ENCODE results near the gene REV1.
"Not testable (repeated sequence)": the region's sequence is repeated elsewhere in the genome, so short reads cannot be mapped to it uniquely, and the experiment has no call there.

Gene REV1

DNA sequence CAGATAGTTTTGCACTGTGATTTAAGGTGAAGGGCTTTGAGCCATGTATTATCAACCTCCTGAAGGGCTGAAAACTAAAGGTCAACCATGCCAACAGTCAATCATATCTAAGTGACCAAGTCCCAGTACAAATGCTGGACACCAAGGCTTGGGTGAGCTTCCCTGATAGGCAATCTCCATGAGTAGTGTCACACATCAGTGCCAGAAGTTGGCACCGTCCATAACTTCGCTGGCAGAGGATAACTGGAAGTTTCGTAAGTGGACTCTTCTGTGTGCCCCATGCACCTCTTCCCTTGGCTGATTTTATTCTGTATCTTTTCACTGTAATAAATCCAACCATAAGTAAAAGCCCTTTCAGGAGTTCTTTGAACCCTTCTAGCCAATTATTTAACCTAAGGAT, 13.2 kb downstream of the REV1 start:
- peaks cover 40% of the 10 kb centered on the region for H4K20me1 ChIP-seq (ENCODE audit: low read depth, low read length)
- H3K36me3 ChIP-seq (ENCODE audit: low read length): no peaks in the 10 kb centered on the region
- H2AFZ ChIP-seq (ENCODE audit: low read depth, low read length, severe bottlenecking): no peak overlapping the region
- peaks cover 100% of the 10 kb centered on the region for H3K79me2 ChIP-seq (ENCODE audit: insufficient read depth, low read length)
- H3K9me3 ChIP-seq (ENCODE audit: insufficient read depth, low read length): no peaks in the 10 kb centered on the region
- TF ChIP-seq EZH2phosphoT487 (conservative IDR thresholded peaks at IDR 0.05; ENCODE audit: low read length): no peak
- TF ChIP-seq, protein P1, sequence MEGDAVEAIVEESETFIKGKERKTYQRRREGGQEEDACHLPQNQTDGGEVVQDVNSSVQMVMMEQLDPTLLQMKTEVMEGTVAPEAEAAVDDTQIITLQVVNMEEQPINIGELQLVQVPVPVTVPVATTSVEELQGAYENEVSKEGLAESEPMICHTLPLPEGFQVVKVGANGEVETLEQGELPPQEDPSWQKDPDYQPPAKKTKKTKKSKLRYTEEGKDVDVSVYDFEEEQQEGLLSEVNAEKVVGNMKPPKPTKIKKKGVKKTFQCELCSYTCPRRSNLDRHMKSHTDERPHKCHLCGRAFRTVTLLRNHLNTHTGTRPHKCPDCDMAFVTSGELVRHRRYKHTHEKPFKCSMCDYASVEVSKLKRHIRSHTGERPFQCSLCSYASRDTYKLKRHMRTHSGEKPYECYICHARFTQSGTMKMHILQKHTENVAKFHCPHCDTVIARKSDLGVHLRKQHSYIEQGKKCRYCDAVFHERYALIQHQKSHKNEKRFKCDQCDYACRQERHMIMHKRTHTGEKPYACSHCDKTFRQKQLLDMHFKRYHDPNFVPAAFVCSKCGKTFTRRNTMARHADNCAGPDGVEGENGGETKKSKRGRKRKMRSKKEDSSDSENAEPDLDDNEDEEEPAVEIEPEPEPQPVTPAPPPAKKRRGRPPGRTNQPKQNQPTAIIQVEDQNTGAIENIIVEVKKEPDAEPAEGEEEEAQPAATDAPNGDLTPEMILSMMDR (IDR thresholded peaks at IDR 0.05; ENCODE audit: insufficient read depth, low read length, poor library complexity, severe bottlenecking): no peak
- H3K27me3 ChIP-seq (ENCODE audit: low read length): no peaks in the 10 kb centered on the region
- H3K27ac ChIP-seq (ENCODE audit: low read depth, low read length): no peak overlapping the region
- no peak overlapping the region for H3K4me3 ChIP-seq (ENCODE audit: insufficient read depth, low read length, poor library complexity, severe bottlenecking)
- H3F3A ChIP-seq (ENCODE audit: insufficient read depth): no peaks in the 10 kb centered on the region; the same call in 1 of the 2 replicates
- H3K9ac ChIP-seq (ENCODE audit: low read length): no peak overlapping the region
- no peaks in the 10 kb centered on the region for H3K9me2 ChIP-seq (replicated peaks; ENCODE audit: insufficient read depth, low read length)
- no peak overlapping the region for H3K4me2 ChIP-seq (ENCODE audit: low read depth, low read length, poor library complexity, severe bottlenecking)

DNA sequence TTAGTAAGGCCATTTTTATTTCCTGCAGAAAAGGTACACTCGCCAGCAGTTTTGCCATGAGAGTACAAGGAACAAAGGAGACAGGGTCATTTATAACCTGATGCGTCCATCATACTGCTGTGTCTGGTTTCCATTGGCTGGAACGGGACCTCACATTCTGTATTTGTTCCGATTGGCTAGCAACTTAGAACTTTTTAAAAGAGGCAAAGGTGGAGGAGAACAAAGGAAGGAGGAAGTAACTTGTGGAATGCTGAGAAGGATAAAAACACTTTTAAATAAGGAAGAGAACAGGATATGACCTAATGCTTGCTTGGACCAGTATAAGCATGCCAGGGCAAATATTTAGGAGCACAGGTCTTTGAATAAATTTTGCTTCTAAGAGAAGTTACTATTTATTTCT, 14.7 kb downstream of the REV1 start:
- H3K9me2 ChIP-seq (replicated peaks; ENCODE audit: insufficient read depth, low read length); H3K27me3 ChIP-seq (ENCODE audit: low read length); H3K4me2 ChIP-seq (ENCODE audit: low read depth, low read length, poor library complexity, severe bottlenecking); H3K4me3 ChIP-seq (ENCODE audit: insufficient read depth, low read length, poor library complexity, severe bottlenecking); H3K9ac ChIP-seq (ENCODE audit: low read length); H3F3A ChIP-seq (ENCODE audit: insufficient read depth); H2AFZ ChIP-seq (ENCODE audit: low read depth, low read length, severe bottlenecking); H3K9me3 ChIP-seq (ENCODE audit: insufficient read depth, low read length); H3K27ac ChIP-seq (ENCODE audit: low read depth, low read length); H3K36me3 ChIP-seq (ENCODE audit: low read length): not testable (repeated sequence)
- Histone ChIP-seq H4K20me1 (ENCODE audit: low read depth, low read length) (peaks cover 44% of the 10 kb centered on the region), H3K79me2 (ENCODE audit: insufficient read depth, low read length) (peaks cover 100% of the 10 kb centered on the region)

DNA sequence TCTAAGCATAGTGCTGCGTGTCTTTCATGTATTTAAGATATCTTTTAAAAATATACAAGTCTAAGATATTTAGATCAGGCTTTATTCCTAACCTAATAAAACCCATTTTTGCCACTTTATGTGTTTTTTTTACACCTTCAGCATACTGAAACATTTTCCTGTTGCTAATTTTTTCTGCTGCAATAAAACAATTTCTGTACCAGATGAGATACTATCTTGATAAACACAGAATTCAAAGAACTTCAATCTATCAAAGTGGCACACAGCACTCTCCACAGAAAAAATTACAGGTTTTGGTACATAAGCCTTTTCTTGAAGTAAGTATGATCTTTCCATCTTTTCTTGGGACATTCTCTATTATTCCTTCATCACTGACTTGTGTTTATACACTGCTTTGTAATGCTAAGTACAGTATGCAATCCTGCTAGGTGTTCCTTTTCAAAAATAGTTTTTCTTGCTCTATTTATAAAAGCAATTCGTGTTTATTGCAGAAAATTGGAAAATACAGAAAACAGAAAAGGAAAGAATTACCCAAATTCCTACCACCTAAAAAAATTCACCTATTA, 16.2 kb downstream of the REV1 start:
- Histone ChIP-seq H3F3A (ENCODE audit: insufficient read depth) (no peaks in the 10 kb centered on the region; the same call in 1 of the 2 replicates), H3K9ac (ENCODE audit: low read length) (no peak overlapping the region), H3K9me2 (replicated peaks; ENCODE audit: insufficient read depth, low read length) (no peaks in the 10 kb centered on the region), H3K27me3 (ENCODE audit: low read length) (no peaks in the 10 kb centered on the region), H3K4me3 (ENCODE audit: insufficient read depth, low read length, poor library complexity, severe bottlenecking) (no peak overlapping the region), H3K36me3 (ENCODE audit: low read length) (0 out of 2 replicates have a peak, but pooled peaks cover 5% of the 10 kb centered on the region), H4K20me1 (ENCODE audit: low read depth, low read length) (peaks cover 50% of the 10 kb centered on the region), H3K79me2 (ENCODE audit: insufficient read depth, low read length) (peaks cover 100% of the 10 kb centered on the region), H3K9me3 (ENCODE audit: insufficient read depth, low read length) (no peaks in the 10 kb centered on the region), H3K27ac (ENCODE audit: low read depth, low read length) (no peak overlapping the region), H2AFZ (ENCODE audit: low read depth, low read length, severe bottlenecking) (no peak overlapping the region), H3K4me2 (ENCODE audit: low read depth, low read length, poor library complexity, severe bottlenecking) (no peak overlapping the region)
- TF ChIP-seq, protein P1 (IDR thresholded peaks at IDR 0.05; ENCODE audit: insufficient read depth, low read length, poor library complexity, severe bottlenecking): no peak
- TF ChIP-seq EZH2phosphoT487 (conservative IDR thresholded peaks at IDR 0.05; ENCODE audit: low read length): no peak

DNA sequence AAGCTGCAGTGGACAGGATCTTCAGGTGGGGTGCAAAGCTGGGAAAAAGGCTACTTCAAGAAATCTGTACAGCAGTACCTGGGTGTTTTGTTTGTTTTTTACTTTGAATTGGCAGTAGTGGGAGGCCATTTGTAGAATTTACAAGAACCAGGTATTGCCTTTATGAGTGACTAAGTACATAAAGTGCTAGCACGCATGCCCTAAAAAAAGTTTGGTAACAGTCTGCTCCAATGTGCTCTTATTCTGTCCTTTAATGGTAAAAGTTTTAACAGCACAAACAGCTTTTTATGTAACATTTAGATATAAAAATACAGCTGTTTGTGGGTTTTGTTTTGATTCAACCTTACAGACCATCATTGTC, 17.2 kb downstream of the REV1 start:
- peaks cover 100% of the 10 kb centered on the region for H3K79me2 ChIP-seq (ENCODE audit: insufficient read depth, low read length)
- H4K20me1 ChIP-seq (ENCODE audit: low read depth, low read length): peaks cover 40% of the 10 kb centered on the region

More for the DNA sequence above, 17.2 kb downstream of the REV1 start:
- no peaks in the 10 kb centered on the region for H3K9me3 ChIP-seq (ENCODE audit: insufficient read depth, low read length)
- H3K36me3 ChIP-seq (ENCODE audit: low read length): 0 out of 2 replicates have a peak, but pooled peaks cover 5% of the 10 kb centered on the region
- no peak overlapping the region for H3K4me3 ChIP-seq (ENCODE audit: insufficient read depth, low read length, poor library complexity, severe bottlenecking)
- H3K27ac ChIP-seq (ENCODE audit: low read depth, low read length): no peak overlapping the region
- H3K27me3 ChIP-seq (ENCODE audit: low read length): no peaks in the 10 kb centered on the region
- no peaks in the 10 kb centered on the region; the same call in 1 of the 2 replicates for H3F3A ChIP-seq (ENCODE audit: insufficient read depth)
- TF ChIP-seq EZH2phosphoT487 (conservative IDR thresholded peaks at IDR 0.05; ENCODE audit: low read length): no peak
- TF ChIP-seq, protein P1 (IDR thresholded peaks at IDR 0.05; ENCODE audit: insufficient read depth, low read length, poor library complexity, severe bottlenecking): no peak
- no peak overlapping the region for H3K9ac ChIP-seq (ENCODE audit: low read length)
- no peaks in the 10 kb centered on the region for H3K9me2 ChIP-seq (replicated peaks; ENCODE audit: insufficient read depth, low read length)
- H2AFZ ChIP-seq (ENCODE audit: low read depth, low read length, severe bottlenecking): no peak overlapping the region
- H3K4me2 ChIP-seq (ENCODE audit: low read depth, low read length, poor library complexity, severe bottlenecking): no peak overlapping the region

All from SU-DHL-6 (cell line).